Right lung (tissue), 5 donors: ENCODE measurements around the gene LY9. TPM values are rescaled to one million over a fixed set of nuclear protein-coding genes. Genes with fewer than 3 reads are reported as not detected.
"Not testable (repeated sequence)": the region's sequence is repeated elsewhere in the genome, so short reads cannot be mapped to it uniquely, and the experiment has no call there.

ENCODE experiments used
- DNase-seq, 2 donors: peaks; one replicate each; pipeline ENCODE4 v3.0.0-alpha.2; 2013
- polyA plus RNA-seq, 5 donors: library from polyadenylated mRNA; unstranded; fragments of 120-200 nt; gene quantifications; one replicate each; pipeline versions ENCODE4 v1.2.1 to v1.2.3, GENCODE V29; 2013; ENCODE audit warnings: inconsistent platforms in 1 of 5, low replicate concordance in 1 of 5; ENCODE audit not compliant: insufficient read length in 5 of 5, insufficient read depth in 1 of 5

LY9 gene
- polyA plus RNA-seq, 5 donors = 0.18 to 0.56 (median 0.44) TPM

- DNase-seq = no peak
Measured at GRCh38 chr1:160772331-160772730, 23.6 kb upstream of the LY9 start.

DNA sequence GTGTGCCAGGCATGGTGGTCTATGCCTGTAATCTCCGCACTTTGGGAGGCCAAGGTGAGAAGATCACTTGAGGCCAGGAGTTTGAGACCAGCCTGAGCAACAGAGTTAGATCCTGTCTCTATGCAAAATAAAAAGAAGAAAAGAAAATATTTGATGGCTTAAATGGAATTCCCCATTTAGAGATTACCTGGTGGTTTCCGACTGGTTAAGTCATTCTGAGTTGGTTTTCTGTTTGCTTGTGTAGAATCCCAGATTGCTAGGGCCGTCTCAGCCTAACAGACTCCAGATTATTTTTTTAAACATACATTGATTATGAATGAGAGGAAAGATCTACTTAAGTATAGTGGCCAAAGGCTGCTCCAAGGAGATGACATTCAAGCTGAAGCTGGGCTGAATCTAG is 22.9 kb upstream of the LY9 start:
- no peak for DNase-seq

DNA sequence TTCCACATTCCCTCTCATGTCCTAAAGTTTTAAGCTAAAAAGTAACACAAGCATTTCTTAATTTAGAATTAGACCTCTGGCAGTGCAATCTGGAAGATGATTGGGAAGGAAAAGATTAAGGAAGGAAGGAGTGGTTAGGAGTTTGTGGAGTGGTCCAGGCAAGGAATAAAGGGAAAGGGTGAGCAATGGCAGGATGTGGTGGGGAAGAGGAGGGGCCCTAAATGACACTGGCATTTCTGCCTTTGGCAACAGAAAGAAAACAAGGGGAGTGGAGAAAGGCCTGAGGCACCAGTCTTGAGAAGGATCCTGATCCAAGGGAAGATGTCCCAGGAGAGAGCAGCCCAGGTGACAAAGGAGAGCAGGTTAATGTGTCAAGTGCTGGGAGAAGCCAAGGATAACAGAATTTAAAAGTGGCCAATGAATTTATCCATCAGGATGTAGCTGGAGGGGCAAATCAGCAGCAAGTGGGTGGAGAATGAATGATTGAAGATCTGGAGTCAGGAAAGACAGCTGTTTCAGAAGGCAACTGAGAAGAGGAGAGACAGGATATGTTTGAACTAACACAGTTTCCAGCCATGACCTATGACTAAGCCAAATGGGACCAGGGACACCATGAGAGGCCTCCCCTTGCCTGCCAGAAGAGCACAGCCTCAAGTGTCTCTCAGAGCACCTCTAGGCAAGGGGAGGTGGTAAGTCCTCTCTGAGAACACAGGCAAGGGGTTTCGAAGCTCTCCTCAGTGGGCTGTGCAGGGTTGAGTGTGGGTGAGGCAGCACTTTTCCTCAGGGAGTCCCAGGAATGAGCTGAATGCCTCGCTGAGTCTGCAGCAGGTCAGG is 20.9 kb upstream of the LY9 start:
- DNase-seq = no peak

GRCh38 chr1:160776178-160776577 is 19.8 kb upstream of the LY9 start:
- no peak for DNase-seq

GRCh38 chr1:160777486-160778089 is 18.4 kb upstream of the LY9 start:
- no peak for DNase-seq

DNA sequence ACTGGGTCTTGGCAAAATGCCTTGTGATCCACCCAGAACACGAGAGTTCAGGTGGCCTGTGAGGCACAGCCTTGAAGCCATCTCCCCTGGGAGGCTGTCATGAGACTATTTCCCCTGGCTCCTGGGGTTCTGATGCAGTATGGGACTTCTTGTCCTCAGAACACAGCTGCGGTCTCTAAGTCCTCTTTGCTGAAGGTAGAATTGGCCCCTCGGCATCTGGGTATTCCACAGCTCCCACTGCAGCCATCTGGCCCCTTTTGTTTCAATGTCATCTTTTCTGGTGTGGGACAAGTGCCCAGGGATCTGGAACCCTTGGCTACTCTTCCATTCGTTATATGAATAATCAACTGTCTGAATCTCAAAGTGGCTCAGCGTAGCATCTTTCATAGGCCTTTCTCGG is 17.0 kb upstream of the LY9 start:
- no peak for DNase-seq

GRCh38 chr1:160779626-160780397 is 16.2 kb upstream of the LY9 start:
- no peak for DNase-seq

- DNase-seq = no peak
Measured at GRCh38 chr1:160780398-160780755, 15.6 kb upstream of the LY9 start.

GRCh38 chr1:160781186-160781766 is 14.7 kb upstream of the LY9 start:
- DNase-seq = peak; percentile 56 to 66

DNA sequence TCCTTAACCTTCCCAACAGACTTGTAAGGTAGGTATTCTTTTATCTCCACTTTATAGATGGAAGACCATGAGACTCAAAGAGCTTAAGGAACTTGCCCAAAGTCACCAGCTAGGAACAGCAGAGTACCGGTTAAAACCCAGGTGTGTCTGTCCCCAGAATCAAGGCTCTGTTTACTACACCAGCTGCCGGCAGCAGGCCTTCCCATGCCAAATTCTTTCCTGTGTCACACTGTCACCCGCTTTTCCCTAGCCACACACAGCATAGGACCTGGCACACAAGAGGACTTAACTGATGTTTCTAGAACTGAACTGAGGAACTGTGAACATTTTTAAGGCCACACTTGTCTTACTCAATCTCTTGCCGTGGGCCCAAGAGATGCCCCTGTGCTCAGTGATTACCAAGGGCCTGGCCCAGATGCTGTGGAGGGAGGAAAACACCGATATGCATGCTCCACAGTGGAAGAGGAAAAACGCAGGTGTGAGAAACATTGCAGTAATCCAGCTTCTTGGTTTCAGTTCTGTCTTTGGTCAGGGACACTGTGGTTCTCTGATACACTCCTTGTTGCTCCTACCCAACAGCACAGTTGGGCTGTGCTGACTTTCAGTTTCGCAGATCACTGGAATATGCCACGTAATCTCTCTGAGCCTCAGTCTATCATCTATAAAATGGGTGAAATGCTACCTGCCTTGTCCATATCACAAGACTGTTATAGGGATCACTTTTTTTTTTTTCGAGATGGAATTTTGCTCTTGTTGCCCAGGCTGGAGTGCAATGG is 13.9 kb upstream of the LY9 start:
- no peak for DNase-seq

GRCh38 chr1:160782988-160783765 is 12.8 kb upstream of the LY9 start:
- not testable (repeated sequence) for DNase-seq

DNA sequence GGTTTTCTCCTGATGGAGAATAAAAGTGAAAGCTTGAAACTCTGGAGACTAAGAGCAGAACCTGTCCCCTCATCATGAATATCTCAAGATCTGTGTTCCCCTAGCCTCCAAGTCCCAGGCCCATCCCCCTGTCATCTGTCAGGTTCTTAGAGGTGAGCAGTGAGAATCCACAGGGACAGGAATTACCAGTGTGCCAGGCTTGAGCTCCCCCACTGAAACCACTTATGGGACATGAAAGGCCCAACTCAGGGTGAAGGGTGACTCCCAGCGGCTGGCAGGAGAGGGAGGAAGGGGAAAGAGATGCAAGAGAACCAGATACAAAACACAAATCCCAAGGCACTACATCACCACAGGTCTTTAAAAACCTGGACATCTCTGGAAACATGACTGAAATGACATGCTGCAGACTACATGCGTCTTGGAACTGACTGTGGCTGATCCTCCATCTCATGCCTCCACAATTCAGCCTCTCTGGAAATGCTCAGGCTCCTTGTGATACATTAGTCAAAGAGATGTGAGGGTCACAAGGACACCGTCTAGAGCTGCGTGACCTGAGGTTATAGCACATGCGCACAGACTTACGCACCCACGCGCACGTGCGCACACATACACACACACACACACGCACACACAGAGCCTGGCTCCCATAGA is 6.8 kb upstream of the LY9 start:
- DNase-seq = no peak

DNA sequence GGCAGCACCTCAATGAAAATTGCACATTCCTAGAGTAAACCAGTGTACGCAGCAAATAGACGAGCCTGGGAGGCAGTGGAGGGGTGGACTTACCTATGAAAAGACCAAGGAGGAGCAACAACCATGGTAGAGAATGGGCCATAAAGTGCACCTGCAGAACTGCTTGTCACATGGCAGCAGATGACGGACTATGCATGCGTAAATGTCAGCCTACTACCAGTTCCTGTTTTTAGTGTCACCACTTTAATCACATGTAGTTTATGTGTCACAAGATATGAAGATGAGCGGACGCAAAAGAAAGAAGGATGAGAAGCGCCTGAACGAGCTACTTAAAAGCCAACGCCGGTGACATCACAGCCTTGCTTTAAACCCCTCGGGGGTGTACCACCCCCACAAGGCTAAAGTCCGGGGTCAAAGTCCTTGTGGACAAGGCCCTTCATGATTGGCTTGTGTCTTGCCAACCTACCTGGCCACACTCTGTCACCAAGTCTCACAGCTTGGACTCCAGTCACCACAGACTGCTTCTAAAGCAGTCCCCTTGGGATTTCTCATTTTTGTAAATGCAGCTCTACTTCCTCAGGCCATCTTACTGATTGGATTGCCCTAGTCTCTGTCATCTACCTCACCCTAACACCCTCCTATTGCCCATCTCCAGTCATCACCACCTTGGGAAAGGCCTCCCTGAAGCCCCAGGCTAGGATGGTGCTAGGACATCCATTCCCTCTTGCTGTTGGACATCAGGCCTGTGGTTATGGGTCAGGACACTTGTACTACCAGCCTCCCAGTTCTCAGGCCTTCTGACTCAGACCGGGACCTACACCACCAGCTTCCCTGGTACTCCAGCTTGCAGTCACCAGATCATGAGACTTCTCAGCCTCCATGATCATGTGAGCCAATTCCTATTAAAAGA is 6.0 kb upstream of the LY9 start:
- DNase-seq = no peak

- DNase-seq = no peak
Measured at GRCh38 chr1:160794376-160794775, 1.6 kb upstream of the LY9 start.

- DNase-seq = no peak
Measured at GRCh38 chr1:160797271-160797709, 1.3 kb downstream of the LY9 start.

GRCh38 chr1:160797861-160798273 is 1.9 kb downstream of the LY9 start:
- DNase-seq = no peak

GRCh38 chr1:160798439-160798838 is 2.5 kb downstream of the LY9 start:
- no peak for DNase-seq

DNA sequence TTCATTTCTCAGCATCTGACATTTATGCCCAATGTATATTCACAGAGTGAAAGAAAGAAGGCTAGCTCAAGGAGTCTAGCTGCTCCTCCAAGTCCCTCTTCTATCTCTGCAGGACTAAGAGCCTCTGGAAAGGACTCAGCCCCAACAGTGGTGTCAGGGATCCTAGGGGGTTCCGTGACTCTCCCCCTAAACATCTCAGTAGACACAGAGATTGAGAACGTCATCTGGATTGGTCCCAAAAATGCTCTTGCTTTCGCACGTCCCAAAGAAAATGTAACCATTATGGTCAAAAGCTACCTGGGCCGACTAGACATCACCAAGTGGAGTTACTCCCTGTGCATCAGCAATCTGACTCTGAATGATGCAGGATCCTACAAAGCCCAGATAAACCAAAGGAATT is 3.7 kb downstream of the LY9 start:
- DNase-seq = no peak

GRCh38 chr1:160800142-160800541 is 4.2 kb downstream of the LY9 start:
- DNase-seq = no peak
